ENCODE data around the gene SMARCE1. TPM values are rescaled to one million over a fixed set of nuclear protein-coding genes. Genes with fewer than 3 reads are reported as not detected.

The SMARCE1 gene
- total RNA-seq, 4 donors from 2014 or later, result 46.7 to 133 (median 71.6) TPM

GRCh38 chr17:40606548-40607353 is 40.9 kb downstream of the SMARCE1 start:
- H3K27ac ChIP-seq, result peak overlapping the region; percentile 25 to 58 (median 56)

GRCh38 chr17:40605306-40605705 is 42.3 kb downstream of the SMARCE1 start:
- no peak for DNase-seq
- H3K27ac ChIP-seq, result peak overlapping the region in 1 of 4 donors; percentile 67
- no peaks in the 10 kb centered on the region for H3K36me3 ChIP-seq
- H3K4me3 ChIP-seq, result no peak overlapping the region
- no peak for TF ChIP-seq POLR2A (IDR thresholded peaks at IDR 0.05)
- TF ChIP-seq CTCF (IDR thresholded peaks at IDR 0.05), result no peak
- H3K9me3 ChIP-seq, result no peaks in the 10 kb centered on the region
- no peaks in the 10 kb centered on the region for H3K4me1 ChIP-seq
- H3K27me3 ChIP-seq, result no peaks in the 10 kb centered on the region

More at GRCh38 chr17:40606548-40607353, 40.9 kb downstream of the SMARCE1 start:
- H3K9me3 ChIP-seq, result no peaks in the 10 kb centered on the region
- H3K4me1 ChIP-seq, result no peaks in the 10 kb centered on the region
- no peak for TF ChIP-seq POLR2A (IDR thresholded peaks at IDR 0.05)
- TF ChIP-seq CTCF (IDR thresholded peaks at IDR 0.05), result no peak
- no peak overlapping the region for H3K4me3 ChIP-seq
- no peak for DNase-seq
- no peaks in the 10 kb centered on the region for H3K27me3 ChIP-seq
- no peaks in the 10 kb centered on the region for H3K36me3 ChIP-seq

GRCh38 chr17:40604327-40605080 is 43.1 kb downstream of the SMARCE1 start:
- Histone ChIP-seq H3K27me3 (no peaks in the 10 kb centered on the region), H3K4me3 (no peak overlapping the region), H3K4me1 (peaks cover 0 to 4% (median under 1%) of the 10 kb centered on the region in 4 donors), H3K9me3 (no peaks in the 10 kb centered on the region), H3K27ac (peak overlapping the region in 1 of 4 donors; percentile 67), H3K36me3 (no peaks in the 10 kb centered on the region)
- TF ChIP-seq POLR2A (IDR thresholded peaks at IDR 0.05), result no peak
- no peak for TF ChIP-seq CTCF (IDR thresholded peaks at IDR 0.05)
- DNase-seq, result no peak

GRCh38 chr17:40602445-40603443 is 44.9 kb downstream of the SMARCE1 start:
- no peaks in the 10 kb centered on the region for H3K9me3 ChIP-seq
- peak in 1 of 3 donors; percentile 46 for DNase-seq
- H3K27ac ChIP-seq, result peak overlapping the region; percentile 20 to 67 (median 48)
- H3K27me3 ChIP-seq, result no peaks in the 10 kb centered on the region
- H3K36me3 ChIP-seq, result no peaks in the 10 kb centered on the region
- H3K4me1 ChIP-seq, result peaks cover 0 to 16% (median 4%) of the 10 kb centered on the region in 4 donors
- TF ChIP-seq POLR2A (IDR thresholded peaks at IDR 0.05), result no peak
- TF ChIP-seq CTCF (IDR thresholded peaks at IDR 0.05), result no peak
- H3K4me3 ChIP-seq, result no peak overlapping the region

- H3K27ac ChIP-seq, result no peak overlapping the region
- TF ChIP-seq POLR2A (IDR thresholded peaks at IDR 0.05), result no peak
- TF ChIP-seq CTCF (IDR thresholded peaks at IDR 0.05), result no peak
- H3K36me3 ChIP-seq, result no peaks in the 10 kb centered on the region
- DNase-seq, result no peak
- peaks cover 0 to 19% (median 4%) of the 10 kb centered on the region in 4 donors for H3K4me1 ChIP-seq
- H3K4me3 ChIP-seq, result no peak overlapping the region
- H3K9me3 ChIP-seq, result no peaks in the 10 kb centered on the region
- H3K27me3 ChIP-seq, result no peaks in the 10 kb centered on the region
These were observed 47.1 kb downstream of the SMARCE1 start for GRCh38 chr17:40600486-40601046.

Data from Peyer's patch (tissue), 4 donors.